NCI-H1694 (cell line): Measurements from ENCODE around the gene DOK7.
A peak's percentile ranks its signal among the peaks of the same experiment; 100 is the strongest.

Experiments
- DNase-seq: peaks from one replicate; lab custom pipeline; 2025; lab: John Stamatoyannopoulos, UW

Gene DOK7

DNA sequence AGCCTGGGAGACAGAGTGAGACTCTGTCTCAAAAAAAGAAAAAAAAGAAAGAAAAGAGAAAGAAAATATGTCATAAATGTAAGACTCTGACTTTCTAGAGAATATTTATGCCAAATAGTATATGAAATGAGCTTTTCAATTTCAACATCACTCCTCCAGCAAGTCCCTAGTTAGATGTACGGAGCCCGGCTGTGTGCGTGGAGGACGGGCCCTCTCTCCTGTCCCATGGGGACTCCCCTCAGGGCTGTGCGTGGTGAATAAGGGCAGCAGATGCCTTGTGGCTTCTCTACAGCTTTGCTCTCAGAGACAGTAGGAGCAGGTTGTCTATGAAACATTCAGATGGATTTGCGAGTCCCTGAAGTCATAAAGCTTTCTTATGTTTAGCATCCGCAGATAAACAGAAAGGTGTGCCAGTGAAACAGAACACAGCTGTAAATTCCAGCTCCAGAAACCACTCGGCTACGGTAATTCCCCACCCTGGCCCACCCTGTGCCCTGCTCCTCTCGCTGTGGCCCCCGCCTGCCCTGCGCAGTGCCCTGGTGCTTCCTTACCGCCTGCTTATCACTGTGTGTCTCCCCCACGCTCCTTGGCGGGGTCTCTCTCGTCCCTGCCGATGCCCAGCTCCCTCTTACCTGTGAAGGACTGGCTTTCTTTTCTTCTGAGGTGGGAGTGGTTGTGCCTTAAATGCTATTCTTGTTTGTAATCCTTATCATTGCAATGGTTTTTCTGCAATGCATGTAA, 35.2 kb upstream of the DOK7 start:
- no peak for DNase-seq

- no peak for DNase-seq
These were observed 33.5 kb upstream of the DOK7 start for GRCh38 chr4:3429651-3430050.

GRCh38 chr4:3430524-3430923, 32.6 kb upstream of the DOK7 start:
- DNase-seq, result no peak

DNA sequence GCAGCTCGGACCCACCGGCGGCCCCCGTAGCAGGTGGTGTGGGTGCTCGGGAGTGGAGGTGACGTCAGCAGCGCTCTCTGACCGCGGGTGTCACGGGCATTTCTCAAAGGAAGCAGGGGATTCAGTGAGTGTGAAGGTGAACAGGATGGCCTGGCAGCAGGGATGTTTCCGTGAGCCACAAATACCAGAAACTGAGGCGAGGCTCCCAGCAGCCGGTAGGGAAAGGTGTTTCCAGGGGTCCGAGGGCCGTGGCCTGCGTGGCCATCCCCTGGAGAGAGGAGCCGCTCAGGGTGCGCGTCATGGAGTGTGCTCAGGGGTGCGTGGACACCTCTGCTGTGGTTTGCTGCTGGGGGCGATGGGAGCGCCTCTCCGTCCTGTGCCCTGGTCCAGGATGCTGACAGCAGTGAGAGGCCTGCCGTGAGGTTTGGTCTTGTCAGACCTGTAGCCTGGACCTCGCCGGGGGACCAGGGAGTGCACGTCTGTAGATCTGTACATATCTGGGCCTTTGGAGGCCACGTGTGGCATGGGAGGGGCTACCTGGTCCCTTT, 31.6 kb upstream of the DOK7 start:
- no peak for DNase-seq

GRCh38 chr4:3432381-3432790, 30.7 kb upstream of the DOK7 start:
- no peak for DNase-seq

- no peak for DNase-seq
These were observed 29.8 kb upstream of the DOK7 start for GRCh38 chr4:3433138-3433869.

DNA sequence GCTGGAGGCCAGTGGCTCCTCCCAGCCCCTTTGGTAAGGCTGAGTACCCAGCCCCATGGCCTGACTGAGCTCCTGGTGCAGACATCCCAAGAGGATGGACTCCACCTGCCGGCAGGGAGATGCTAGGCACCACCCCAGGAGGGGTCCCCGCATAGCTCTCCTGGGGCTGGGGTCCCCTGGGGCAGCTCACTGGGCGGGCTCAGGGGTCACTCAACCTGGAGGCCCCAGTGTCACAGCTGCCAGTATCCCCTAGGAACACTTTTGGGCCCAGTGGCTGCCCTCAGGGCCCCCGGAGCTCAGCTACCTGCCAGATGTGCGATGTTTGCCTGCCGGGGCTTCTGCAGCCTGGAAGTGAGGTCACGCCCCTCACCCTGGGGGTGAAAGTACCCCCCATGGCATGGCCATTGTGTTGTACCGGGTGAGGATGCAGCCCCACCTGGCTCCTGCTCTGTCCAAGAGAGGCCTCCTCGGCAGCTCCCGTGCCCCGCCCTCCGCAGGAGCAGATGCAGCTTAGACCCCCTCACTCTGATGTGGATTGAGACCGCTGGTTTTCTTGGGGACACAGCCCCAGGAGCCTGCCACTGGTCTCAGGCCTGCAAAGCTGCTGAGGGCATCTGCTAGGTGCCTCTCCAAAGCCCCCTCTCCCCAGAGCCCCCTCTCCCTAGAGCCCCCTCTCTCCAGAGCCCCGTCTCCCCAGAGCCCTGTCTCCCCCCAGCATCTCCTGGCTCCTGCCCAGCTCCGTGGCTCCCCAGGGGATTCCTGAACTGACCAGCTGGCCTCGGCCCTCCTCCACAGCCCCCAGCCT, 28.0 kb upstream of the DOK7 start:
- no peak for DNase-seq

DNA sequence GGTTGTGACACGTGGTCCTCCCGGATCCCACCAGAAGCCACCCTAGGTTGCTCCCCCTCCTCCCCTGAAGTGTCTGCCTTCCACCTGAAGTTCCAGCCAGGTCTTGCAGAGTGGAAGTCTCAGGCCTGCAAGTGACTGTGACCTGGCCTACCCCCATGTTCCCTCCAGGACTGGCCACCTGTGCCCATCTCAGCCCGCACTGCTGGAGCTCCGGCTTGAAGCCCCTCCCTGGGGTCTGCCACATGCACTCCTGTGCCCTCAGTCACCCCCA, 27.5 kb upstream of the DOK7 start:
- DNase-seq, result no peak

- DNase-seq, result no peak
These were observed 26.9 kb upstream of the DOK7 start for GRCh38 chr4:3436048-3436797.

- peak; percentile 37 for DNase-seq
These were observed 26.1 kb upstream of the DOK7 start for GRCh38 chr4:3436798-3437581.

- DNase-seq, result no peak
These were observed 25.5 kb upstream of the DOK7 start for GRCh38 chr4:3437582-3437936.

DNA sequence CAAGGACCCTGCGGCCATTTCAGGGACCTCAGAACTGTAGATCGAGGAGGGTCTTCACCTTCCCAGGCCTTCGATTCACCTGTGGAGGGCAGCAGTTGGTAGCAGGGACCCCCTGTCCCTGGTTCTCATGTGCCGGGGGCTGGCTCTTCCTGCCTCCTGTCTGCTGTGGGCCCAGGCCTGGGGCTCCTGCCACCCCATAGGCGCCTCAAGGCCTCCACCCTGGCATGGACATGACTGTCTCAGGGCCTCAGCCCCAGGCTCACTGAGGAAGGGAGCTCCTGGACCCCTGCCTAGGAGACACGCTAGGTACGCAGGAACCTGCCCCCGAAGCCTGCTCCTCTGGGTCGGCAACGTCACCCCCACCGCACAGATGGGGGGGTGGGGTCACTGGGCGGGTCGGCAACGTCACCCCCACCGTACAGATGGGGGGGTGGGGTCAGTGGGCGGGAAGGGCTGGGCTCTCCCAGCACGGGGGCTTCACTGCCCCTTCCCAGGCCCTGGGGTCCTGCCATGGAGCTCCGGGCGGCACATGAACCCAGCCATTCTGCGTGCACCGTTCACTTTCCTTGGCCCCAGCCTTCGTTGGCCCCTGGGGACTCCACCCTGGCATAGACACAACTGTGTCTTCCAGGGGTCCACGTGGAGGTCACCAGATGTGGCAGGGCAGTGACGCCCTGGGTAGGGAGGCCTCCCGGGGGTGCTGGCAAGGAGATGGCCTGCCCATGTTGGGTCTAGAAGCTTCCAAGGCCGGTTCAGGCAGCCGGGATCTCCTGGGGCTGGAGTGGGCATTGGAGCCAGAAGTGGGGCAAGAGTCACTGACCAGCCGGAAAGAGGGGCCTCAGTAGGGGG, 24.9 kb upstream of the DOK7 start:
- no peak for DNase-seq

GRCh38 chr4:3438847-3439180, 24.3 kb upstream of the DOK7 start:
- no peak for DNase-seq

GRCh38 chr4:3439391-3439790, 23.7 kb upstream of the DOK7 start:
- no peak for DNase-seq

DNA sequence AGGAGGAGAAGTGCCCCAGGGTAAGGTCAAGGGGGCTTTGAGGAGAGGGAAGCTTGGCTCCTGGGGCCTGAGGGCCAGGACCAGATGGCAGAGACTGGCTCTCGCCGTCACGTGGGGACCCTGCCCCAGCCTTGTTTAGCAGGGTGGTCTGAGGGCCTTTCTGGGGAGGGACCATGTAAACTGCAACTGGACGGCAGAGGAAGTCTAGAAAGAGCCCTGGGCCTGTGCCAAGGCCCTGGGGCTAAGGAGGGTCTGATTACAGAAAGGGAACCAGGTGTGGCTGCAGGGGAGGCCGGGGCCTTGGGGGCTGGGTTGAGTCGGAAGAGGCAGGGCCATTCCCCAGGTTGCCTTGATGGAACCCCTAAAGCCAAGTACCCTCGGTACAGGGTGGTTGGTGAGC, 23.1 kb upstream of the DOK7 start:
- DNase-seq, result no peak

DNA sequence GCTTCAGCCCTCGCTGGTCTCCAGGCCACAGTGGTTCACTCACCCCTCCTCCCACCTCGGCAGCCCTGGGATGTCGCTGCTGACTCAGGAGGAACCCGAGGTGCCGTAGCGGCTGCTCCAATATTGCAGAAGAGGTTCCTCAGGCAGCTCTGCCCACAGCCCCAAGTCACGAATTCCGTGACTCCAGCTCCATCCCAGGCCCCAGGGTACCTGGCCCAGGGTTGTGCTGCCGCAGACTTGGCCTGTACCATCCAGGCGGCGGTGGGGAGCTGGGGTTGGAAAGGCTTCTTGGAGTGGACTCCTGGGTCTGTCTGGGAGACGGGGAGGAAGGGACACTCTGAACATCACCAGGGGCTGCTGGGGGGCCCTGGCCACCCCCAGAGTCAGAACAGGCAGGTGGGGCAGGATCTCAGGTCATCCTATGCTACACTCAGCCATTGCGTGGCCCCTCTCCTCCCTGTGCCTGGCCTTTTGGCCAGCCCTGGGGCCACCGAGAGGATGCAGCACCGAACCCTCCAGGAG, 22.1 kb upstream of the DOK7 start:
- no peak for DNase-seq

GRCh38 chr4:3441501-3442459, 21.3 kb upstream of the DOK7 start, which contains the start of gene HGFAC:
Gene HGFAC, plus strand, starts transcription at chr4:3441968. Its CDS starts 34 bp downstream, at chr4:3442002.
- no peak for DNase-seq

- no peak for DNase-seq
These were observed 20.6 kb upstream of the DOK7 start for GRCh38 chr4:3442460-3442958.
